Measurements from ENCODE around the gene UQCRC2.
"Not testable (repeated sequence)": the region's sequence is repeated elsewhere in the genome, so short reads cannot be mapped to it uniquely, and the experiment has no call there.

The UQCRC2 gene

DNA sequence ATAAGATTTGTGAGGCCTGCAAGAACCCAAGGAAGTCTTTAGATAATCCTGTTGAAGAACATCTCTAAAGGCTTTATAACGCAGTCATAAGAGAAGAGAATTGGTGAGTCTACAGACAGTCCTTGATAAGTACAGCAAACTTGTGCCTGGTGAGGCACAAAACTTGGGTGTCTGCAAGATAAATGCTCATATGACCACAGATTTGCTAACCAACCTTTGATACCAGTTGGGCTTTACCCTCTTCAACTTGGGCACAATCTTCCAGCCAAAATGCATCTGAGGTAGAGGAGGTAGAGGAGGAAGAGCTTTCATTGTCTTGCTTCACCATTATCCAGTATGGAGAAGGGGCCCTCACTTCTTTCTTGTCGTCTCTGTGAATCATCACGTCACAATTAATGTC is 30.9 kb downstream of the UQCRC2 start:
- no peak for DNase-seq

DNA sequence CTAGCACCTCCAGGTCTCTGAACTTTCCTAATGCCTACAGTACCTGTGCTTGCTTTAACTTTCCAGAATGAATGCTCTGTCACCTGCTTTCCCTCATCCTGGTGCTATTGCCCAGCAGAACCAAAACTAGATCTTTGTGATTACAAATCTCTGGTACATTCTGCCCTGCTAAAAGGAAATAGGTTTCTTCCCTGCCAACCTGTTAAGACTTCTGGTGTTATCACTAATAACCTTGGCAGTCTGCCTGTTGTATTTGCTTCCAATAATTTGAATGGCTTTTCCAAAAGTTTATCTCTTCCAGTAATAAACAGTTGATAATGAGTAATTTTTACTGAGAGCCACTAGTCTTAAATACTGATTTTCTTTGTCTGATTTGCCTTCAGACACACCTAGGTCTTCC is 32.4 kb downstream of the UQCRC2 start:
- no peak for DNase-seq

DNA sequence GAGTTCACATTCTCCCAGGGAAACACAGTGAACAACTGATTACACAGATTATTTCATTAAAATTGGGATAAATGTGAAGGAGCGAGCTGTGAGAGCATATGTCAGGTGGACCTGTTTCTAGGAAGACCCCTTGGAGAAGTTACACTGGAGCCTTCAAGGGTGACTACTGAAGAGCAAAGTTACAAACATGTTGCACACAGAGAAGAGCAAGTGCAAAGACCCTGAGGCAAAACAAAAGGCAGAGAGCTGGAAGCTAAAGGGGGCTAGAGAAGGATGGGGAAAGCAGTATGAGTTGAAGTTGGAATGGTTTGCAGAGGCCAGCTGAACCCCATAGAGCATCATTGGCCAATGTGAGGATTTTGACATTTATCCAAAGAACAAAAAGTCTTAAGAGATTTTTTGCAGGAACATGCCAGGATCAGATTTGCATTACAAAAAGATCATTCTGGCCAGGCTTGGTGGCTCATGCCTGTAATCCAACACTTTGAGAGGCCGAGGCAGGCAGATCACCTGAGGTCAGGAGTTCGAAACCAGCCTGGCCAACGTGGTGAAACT is 33.6 kb downstream of the UQCRC2 start:
- no peak for DNase-seq

DNA sequence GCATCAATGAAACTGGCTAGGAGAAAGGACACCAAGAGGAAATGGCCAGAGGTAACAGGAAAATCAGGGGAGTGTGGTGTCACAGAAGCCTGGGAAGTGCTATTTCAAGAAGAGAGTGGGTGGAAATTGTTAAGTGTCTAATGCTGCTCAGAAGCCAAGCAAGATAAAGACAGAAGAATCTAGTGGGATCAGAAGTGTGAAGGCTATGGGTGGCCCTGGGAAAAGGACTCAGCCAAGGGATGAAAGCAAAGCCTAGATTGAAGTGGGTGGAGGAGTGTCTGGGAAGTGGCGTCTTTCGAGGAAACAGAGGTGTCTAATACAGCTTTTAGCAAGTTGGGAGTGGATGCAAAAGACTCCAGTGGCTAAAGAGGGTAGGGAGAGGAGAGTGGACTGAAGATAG is 34.3 kb downstream of the UQCRC2 start:
- no peak for DNase-seq

DNA sequence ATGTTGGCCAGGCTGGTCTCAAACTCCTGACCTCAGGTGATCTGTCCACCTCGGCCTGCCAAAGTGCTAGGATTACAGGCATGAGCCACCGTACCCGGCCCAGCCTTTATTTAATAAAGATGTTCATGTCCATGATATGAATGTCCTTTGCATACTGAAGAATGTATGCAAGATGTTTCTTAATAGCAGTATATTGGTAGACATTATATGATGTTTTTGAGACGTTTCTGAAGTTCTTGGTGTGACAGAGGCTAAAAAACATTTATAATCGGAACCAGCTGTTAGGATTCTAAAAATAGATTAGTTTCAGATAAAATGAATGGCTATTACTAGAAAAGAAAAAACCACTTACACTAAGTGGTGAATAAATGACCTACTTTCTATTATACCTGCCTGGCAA is 36.0 kb downstream of the UQCRC2 start:
- no peak for DNase-seq

DNA sequence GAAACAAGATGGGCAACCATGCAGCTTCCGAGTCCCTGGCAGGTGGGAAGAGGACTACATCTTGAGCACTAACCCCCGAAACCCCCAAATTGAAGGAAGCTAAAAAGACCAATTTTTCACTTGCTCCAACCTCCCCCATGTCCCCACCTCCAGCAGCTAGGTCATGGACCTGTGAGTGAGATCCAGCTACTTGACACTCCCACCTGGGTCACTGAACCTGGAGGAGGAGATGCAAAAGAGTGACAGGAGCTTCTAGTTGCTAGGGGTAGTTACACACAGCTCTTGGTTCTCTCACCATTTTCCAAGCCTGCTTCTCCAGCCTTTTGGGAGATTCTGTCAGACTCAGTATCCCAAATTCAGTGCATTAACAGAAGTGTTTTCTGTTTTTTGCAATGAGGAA is 36.6 kb downstream of the UQCRC2 start:
- DNase-seq = no peak

DNA sequence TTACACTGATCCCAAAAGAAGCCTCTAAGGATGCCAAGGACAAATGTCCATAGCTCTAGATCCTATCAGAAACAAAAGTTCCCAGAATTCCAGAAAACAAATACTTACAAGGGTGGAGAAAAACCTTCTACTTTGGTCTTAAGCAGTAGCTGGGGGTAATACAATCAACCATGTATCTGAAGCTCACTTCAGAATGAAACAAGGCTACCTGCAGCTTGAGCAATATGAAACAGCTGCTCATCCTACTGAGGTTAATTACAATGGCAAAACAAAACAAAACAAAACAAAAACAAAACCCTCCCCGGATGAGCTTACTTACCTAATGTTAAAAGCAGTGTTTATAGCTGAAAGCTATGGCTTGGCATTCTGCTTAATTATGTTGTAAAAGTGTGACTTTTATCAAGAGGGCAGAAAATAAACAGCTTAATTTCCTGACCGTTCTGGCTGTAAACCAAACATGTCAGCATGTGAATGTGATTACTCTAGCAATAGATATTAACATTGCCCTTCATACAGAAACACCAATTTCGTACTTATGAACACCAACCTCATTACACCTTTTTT is 37.3 kb downstream of the UQCRC2 start:
- DNase-seq = no peak

DNA sequence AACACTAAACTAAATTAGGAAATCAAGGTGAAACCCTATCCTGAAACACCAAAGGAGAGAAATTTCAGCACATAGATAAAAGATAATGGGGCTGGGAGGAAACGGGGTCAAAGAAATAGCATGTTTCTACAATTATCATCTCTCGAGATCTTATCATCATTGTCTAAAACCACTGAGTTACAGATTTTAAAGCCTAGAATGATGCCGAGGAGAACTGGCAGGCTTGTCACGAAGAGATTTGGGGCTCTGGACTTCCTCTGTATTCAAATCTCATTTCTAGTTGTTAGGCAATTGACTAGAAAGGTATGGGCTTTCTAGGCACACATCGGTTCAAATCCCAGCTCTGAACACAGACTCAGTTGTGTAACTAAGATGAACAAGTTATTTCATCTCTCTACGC is 38.5 kb downstream of the UQCRC2 start:
- no peak for DNase-seq

DNA sequence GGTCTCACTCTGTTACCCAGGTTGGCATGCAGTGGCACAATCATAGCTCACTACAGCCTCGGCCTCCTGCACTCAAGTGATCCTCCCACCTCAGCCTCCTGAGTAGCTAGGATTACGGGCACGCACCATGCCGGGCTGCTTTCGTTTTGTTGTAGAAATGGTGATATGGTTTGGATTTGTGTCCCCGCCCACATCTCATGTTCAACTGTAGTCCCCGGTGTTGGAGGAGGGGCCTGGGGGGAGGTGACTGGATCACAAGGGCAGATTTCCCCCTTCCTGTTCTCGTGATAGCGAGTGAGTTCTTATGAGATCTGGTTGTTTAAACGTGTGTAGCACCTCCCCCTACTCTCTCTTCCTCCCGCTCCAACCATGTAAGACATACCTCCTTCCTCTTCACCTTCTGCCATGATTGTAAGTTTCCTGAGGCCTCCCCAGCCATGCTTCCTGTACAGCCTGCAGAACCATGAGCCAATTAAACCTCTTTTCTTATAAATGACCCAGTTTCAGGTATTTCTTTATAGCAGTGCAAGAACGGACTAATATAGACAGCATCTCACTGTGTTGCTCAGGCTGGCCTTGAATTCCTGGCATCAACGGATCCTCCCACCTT is 41.8 kb downstream of the UQCRC2 start:
- no peak for DNase-seq

DNA sequence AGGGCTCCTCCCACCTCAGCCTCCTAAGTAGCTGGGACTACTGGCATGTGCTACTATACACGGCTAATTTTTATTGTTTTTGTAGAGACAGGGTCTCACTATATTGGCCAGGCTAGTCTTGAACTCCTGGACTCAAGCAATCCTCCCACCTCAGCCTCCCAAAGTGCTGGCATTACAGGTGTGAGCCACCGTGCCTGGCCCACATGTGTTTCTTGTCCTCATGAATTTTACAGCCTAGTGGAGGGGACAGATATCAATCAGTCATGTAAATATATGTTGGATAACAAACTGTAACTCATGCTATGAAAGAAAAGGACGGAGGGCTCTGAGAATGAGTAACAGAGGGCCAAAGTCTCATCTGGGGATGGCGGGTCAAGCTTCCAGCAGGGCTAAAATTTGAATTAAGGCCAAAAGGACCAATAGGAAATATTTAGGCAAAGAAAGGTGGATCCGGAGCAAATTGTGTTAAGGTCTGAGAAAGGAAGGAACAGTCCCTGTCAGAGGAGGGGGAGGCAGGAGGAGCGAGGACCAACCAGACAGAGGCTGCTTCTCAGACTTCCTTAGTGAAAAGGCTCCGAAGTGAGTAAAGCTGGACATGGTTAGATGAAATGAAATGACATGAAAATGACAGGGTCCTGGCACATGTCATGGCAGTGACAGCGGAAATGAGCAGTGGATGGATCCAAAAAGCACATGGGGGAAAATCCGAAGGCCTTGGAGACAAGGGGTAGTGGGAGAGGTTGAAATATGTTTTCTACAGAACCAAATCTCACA is 43.9 kb downstream of the UQCRC2 start:
- DNase-seq = no peak

DNA sequence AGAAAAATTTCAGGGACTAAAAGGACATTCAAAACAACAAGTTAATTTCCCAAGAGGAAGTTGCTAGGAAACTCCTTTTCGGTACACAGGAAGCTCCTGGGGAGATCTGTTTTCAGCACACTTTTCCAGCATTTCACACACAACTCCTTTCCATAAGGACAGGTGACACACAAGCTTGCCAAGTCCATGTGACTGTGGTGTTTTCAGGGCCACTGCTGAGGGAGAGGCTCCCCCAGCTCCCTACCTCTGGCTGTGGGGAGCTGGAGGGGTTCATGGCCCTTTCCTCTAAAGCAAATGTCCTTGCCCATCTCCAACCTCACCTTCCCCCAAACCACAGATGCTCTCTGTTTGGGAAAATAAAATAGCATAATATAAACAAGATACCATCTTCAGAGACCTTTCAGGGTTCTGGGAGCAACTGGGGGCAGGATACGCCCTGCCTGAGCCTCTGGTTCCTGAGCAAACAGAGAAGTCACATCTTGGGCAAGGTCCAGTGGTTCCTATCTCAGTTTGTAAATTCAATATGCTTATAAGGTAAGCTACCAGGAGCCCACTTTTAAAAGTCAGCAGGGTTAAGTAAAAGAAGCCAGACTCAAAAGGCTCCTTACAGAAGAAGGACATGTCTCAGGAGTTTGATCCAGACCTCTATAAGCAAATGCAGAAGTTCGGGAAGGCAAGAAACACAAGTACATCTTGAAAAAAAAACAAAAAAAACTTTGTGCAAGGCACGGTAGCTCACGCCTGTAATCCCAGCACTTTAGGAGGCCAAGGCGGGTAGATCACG is 44.7 kb downstream of the UQCRC2 start:
- DNase-seq = no peak

DNA sequence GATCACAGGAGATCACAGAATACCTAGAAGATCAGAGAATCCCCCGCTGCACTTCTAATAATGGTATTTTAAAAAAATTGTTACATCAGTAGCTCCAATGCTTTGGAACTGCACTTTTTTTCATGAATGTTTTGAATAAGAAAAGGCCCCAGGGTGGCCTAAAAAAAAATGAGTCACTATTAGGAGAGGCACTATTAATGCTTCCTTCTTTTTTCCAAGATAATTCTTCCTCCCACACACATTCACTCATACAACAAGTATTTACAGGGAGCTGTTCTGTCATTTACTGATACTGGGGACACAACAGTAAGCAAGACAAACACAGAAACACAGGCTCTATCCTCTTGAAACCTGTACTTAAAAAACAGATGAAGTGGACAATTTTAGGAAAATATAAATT is 48.4 kb downstream of the UQCRC2 start:
- DNase-seq = no peak

DNA sequence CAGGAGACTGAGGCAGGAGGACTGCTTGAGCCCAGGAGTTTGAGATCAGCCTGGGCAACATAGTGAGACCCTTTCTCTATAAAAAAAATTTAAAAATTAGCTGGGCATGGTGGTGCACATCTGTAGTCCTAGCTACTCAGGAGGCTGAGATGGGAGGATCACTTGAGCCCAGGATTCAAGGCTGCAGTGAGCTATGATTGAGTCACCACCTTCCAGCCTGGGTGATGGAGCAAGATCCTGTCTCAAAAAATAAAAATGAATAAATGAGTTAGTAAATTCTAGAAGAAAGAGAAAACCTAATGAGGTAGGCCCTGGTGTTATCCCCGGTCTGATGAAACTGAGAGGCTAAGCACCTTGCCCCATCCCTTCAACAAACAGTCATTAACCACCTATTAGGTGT is 48.9 kb downstream of the UQCRC2 start:
- not testable (repeated sequence) for DNase-seq

DNA sequence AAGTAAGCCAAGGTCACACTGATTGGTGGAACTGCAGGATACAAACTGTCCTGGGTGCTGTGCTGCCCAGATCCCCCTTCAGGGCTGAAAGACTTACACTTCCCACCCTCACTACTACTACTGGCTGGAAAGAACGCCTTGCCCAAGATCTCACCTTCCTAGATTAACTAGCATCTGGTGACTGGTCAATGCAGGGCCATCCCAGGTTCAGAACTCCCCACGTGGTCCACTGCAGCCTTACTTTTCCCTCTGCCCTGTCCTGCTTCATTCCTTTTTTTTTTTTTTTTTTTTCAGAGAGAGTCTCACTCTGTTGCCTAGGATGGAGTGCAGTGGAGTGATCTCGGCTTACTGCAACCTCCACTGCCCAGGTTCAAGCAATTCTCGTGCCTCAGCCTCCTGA is 50.0 kb downstream of the UQCRC2 start:
- no peak for DNase-seq

DNA sequence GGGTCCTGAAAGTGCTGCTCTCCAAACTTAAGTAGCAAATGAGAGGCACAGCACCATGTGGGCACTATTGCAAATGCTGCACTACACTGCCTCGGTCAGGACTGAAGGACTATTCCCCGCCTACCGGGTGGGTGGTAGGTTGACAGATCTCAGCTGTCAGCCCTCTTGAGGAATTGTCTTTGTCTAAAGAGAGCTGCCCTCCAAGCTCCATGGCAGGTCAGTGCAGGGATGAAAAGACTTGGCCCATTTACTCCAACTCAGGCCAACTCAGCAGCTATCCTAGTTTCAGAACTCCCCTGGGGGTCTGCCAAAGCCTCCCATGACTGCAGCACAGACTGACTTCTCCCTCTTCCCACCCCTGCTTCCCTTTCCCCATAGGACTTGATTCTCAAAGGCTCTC is 51.2 kb downstream of the UQCRC2 start:
- no peak for DNase-seq

DNA sequence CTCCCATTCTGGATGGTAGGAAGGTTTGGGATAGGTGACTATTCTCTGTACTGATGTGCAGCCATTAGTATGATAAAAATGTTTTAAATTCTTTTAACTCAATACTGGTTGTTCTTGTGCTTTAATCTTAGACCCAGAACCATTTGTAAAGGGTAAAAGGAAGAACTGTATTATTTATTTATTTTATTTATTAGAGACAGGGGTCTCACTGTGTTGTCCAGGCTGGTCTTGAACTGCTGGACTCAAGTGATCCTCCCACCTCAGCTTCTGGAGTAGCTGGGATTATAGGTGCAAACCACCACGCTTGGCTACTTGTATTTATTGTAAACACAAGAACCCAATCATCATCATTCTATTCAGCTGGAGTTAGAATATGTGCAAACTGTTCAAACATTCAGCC is 52.6 kb downstream of the UQCRC2 start:
- no peak for DNase-seq

DNA sequence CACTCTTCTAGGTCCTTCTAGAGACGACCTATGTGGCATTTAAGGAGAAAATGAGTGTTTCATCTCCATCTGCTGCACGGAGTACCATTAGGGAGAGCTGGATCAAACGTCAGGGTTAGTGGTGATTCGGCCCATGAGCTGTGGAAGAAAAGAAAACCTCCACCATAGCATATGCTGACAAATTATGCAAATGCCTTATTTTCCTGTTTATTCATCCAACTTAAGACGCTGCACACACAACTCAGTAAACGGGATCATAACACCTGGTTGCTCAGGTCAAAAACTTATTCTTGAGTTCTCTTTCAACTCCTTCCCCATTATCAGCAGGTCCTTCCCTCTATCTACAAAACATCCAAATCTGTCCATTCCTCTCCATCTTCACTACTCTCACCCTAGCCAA is 53.5 kb downstream of the UQCRC2 start:
- no peak for DNase-seq

DNA sequence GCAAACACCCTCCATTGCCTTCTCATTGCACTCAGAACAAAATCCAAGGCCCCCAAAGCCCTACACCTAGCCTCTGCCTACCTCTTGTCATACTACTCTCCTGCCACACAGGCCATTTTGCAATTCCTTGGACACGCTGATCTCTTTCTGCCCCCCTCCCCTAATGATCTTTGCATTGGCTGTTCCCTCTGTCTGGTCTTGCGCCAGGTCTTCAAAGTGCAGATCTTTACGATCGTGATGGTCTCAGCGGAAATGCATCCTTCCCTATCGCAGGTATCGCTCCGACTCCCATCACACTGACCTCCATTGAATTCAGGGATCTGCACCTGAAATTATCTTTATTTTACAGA is 54.0 kb downstream of the UQCRC2 start:
- DNase-seq = no peak

DNA sequence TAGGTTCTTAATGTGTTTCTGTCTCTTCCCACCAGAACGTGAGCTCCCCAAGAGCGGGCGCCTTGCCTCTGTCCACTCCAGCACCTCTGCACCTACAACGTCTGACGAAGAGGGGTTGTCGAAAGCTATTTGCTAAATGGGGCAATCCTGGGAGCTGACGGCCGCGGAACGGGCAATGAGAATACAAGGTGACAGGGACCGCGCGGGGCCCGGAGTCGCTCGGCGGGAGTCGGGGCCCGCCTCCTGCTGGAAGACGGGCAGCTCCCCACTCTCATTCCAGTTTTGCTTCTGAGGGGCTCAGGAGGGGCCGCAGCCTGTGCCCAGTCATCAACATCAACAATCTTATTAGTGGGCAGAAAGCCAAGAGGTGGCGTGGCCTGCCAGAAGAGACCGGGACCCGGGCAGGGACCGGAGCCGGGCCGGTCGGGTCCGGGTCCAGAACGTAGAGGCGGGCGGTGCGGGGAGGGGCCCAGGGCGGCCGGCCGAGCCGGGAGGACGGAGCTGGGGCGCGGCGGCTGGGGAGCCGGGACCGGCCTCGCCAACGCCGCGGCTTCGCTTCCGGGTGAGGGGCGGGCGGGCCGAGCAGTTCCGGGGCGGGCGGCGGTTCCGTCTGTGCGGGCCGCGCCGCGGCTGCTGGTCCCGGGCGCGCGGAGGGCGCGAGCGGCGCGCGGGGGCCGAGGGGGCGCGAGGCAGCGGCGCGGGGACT is 54.5 kb downstream of the UQCRC2 start, which contains the start of gene MOSMO:
Gene MOSMO, plus strand, starts transcription at position 603 of the 706 bp plus-strand sequence. CDS start 191 bp downstream, outside the sequence.
- peak; percentile 70 for DNase-seq

DNA sequence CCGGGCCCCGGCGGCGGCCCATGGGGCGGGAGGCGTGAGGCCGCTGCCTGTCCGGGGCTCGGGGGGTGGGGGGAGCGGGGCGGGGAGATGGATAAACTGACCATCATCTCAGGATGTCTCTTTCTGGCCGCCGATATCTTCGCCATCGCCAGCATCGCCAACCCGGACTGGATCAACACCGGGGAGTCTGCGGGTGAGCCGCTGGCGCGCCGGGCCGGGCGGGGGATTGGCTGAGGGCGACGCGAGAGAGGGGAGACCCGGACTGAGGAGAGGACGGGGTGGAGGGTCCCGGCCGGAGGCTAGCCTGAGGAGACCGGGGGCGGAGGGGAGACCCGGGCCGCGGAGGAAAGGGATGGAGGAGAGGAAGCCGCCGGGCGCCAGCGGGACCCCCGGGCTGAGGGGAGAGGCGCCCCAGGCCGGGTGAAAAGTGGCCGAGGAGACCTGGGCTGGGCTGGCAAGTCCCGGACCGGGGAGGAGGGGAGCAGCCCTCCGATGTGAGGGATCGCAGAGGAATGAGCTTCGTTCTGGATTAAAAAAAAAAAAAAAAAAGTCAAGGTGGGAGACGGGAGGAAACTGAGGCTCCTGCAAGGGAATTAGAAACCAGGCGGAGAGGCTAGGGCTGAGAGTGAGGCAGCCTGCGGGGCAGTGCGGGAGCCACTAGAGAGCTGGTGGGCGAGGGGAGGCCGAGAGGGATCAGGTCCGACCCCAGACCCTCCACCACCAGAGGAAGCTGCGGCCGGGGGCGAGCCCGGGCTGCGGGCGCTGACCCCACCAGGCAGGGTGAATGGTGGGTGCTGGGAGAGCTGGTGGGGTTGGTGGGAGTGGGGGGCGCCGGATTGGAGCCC is 55.3 kb downstream of the UQCRC2 start:
- no peak for DNase-seq

DNA sequence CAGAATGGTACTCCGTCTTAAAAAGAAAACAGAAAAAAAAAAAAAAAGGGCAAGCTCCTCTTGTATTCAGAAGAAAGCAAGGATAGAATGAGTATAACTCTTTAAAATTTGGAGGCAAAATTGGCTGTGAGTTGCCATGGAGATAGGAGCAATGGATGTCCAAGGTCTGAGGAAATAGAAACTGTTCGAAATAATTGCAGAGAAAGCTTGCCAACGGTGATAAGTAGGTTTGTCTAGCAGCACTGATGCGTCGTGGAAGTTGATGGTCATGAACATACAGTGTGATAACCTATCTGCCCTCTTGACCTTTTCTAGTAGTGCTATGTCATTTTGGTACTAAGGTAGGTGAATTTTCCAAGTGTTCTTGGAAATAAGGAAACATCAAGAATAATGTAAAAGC is 57.7 kb downstream of the UQCRC2 start:
- no peak for DNase-seq

DNA sequence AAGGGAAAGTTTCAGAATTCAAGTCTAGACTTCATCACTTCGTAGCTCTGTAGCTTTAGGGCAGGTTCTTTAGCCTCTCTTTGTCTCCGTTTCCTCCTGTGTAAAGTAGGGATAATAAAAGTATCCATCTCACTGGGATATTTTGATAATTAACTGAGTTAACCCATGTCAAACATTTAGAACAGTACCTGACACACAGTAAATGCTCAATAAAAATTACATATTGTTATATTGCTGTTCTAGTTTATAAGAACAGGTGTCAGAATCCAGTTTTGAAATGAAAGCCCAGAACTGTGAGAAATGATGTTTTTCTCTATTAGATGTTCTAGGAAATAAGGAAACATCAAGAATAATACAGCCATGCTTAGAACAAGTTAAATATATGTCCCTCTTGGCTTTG is 59.1 kb downstream of the UQCRC2 start:
- DNase-seq = no peak
